ENCODE data around the gene TICRR.

The TICRR gene

GRCh38 chr15:89591834-89592233 lies 16.6 kb downstream of the TICRR start:
- H3K4me3 ChIP-seq (ENCODE audit: low read depth, low read length), result no peak overlapping the region
- TF ChIP-seq CTCF (IDR thresholded peaks at IDR 0.05; ENCODE audit: insufficient read depth, low read length, missing control alignments), result no peak
- ChIA-PET CTCF (no interaction called here), POLR2A (no interaction called here)
- no peak for DNase-seq (ENCODE audit: low read depth, low spot score)

- CTCF ChIA-PET, result interaction anchor here (0.8 kb wide), 1 partner anchor 182 kb away, joined by 3 read pairs; no protein-coding TSS in a partner anchor
- no peak overlapping the region for H3K4me3 ChIP-seq (ENCODE audit: low read depth, low read length)
- POLR2A ChIA-PET, result no interaction called here
- DNase-seq (ENCODE audit: low read depth, low spot score), result no peak
- TF ChIP-seq CTCF (IDR thresholded peaks at IDR 0.05; ENCODE audit: insufficient read depth, low read length, missing control alignments), result no peak
Measured at GRCh38 chr15:89593018-89593417, 17.7 kb downstream of the TICRR start.

GRCh38 chr15:89599021-89599420 lies 23.8 kb downstream of the TICRR start:
- H3K4me3 ChIP-seq (ENCODE audit: low read depth, low read length), result no peak overlapping the region
- CTCF ChIA-PET, result no interaction called here
- no peak for DNase-seq (ENCODE audit: low read depth, low spot score)
- POLR2A ChIA-PET, result interaction anchor here (0.6 kb wide), 1 partner anchor 69 kb away, joined by 3 read pairs; no protein-coding TSS in a partner anchor
- no peak for TF ChIP-seq CTCF (IDR thresholded peaks at IDR 0.05; ENCODE audit: insufficient read depth, low read length, missing control alignments)

- DNase-seq (ENCODE audit: low read depth, low spot score), result no peak
- no peak for TF ChIP-seq CTCF (IDR thresholded peaks at IDR 0.05; ENCODE audit: insufficient read depth, low read length, missing control alignments)
- ChIA-PET POLR2A (no interaction called here), CTCF (interaction anchor here (1.0 to 2.5 kb wide), 4 partner anchors 10 to 36 kb away, joined by 3 to 9 read pairs (median 4); no protein-coding TSS in a partner anchor)
- no peak overlapping the region for H3K4me3 ChIP-seq (ENCODE audit: low read depth, low read length)
Measured at GRCh38 chr15:89611317-89611716, 36.0 kb downstream of the TICRR start.

GRCh38 chr15:89613031-89613430 lies 37.8 kb downstream of the TICRR start:
- DNase-seq (ENCODE audit: low read depth, low spot score), result no peak
- ChIA-PET CTCF (no interaction called here), POLR2A (no interaction called here)
- no peak for TF ChIP-seq CTCF (IDR thresholded peaks at IDR 0.05; ENCODE audit: insufficient read depth, low read length, missing control alignments)
- no peak overlapping the region for H3K4me3 ChIP-seq (ENCODE audit: low read depth, low read length)

- DNase-seq (ENCODE audit: low read depth, low spot score), result no peak
- ChIA-PET CTCF (interaction anchor here (2.9 kb wide), 1 partner anchor 33 kb away, joined by 15 read pairs; no protein-coding TSS in a partner anchor), POLR2A (no interaction called here)
- no peak overlapping the region for H3K4me3 ChIP-seq (ENCODE audit: low read depth, low read length)
- TF ChIP-seq CTCF (IDR thresholded peaks at IDR 0.05; ENCODE audit: insufficient read depth, low read length, missing control alignments), result no peak
Measured at GRCh38 chr15:89614164-89614563, 38.9 kb downstream of the TICRR start.
